HepG2 (cell line): Measurements from ENCODE around the gene TM4SF1. TPM values are rescaled to one million over a fixed set of nuclear protein-coding genes. Genes with fewer than 3 reads are reported as not detected.
A peak's percentile ranks its signal among the peaks of the same experiment; 100 is the strongest.

ENCODE experiments used
- BCL6 ChIP-seq: IDR thresholded peaks from 2 replicates; pipeline ENCODE4 v1.6.1; 2016; ENCODE audit warnings: missing genetic modification reagents, missing compliant biosample characterization
- ETV5 ChIP-seq: IDR thresholded peaks from 2 replicates; pipeline ENCODE4 v1.6.1; 2018; ENCODE audit warnings: missing biosample characterization, missing genetic modification reagents, inconsistent platforms, borderline replicate concordance
- FOXA3 ChIP-seq: IDR thresholded peaks from 2 replicates; pipeline ENCODE4 v1.6.1; 2016; ENCODE audit warnings: missing genetic modification reagents, missing compliant biosample characterization
- FOXK2 ChIP-seq: fragments of 450-650 bp; IDR thresholded peaks from 2 replicates; pipeline ENCODE4 v1.6.1; 2016
- FOXP1 ChIP-seq, 2 experiments: fragments of 450-650 bp in 1 of 2; IDR thresholded peaks; 2 replicates each; pipeline ENCODE4 v1.6.1; 2017 to 2018; ENCODE audit warnings: antibody characterized with exemption in 1 of 2
- HMG20A ChIP-seq: IDR thresholded peaks from 2 replicates; pipeline ENCODE4 v1.6.1; 2016; ENCODE audit warnings: borderline replicate concordance
- ISL2 ChIP-seq: sonication (generic); formaldehyde crosslinking; IDR thresholded peaks from 2 replicates; pipeline ENCODE4 v1.5.0; 2020; ENCODE audit warnings: missing genetic modification reagents
- NBN ChIP-seq: fragments of 450-650 bp; conservative IDR thresholded peaks from 2 replicates; pipeline ENCODE4 v1.6.1; 2017
- NR2C2 ChIP-seq: sonication (generic); formaldehyde crosslinking; IDR thresholded peaks from 2 replicates; pipeline ENCODE4 v1.4.0; 2020; ENCODE audit warnings: missing genetic modification reagents, mild to moderate bottlenecking, moderate library complexity, borderline replicate concordance
- NR2F6 ChIP-seq, 2 experiments: IDR thresholded peaks; 2 replicates each; pipeline ENCODE4 v1.6.1; 2016; ENCODE audit warnings: antibody characterized with exemption in 1 of 2, mild to moderate bottlenecking in 1 of 2
- RXRB ChIP-seq: IDR thresholded peaks from 2 replicates; pipeline ENCODE4 v1.6.1; 2016; ENCODE audit warnings: borderline replicate concordance, missing genetic modification reagents, missing compliant biosample characterization
- SP1 ChIP-seq, 2 experiments: fragments of 450-650 bp in 1 of 2; sonication (generic) in 1 of 2; formaldehyde crosslinking in 1 of 2; IDR thresholded peaks; 2 replicates each; pipeline versions ENCODE4 v1.4.0 to v1.6.1; 2016 to 2020; ENCODE audit warnings: missing genetic modification reagents in 1 of 2
- TCF12 ChIP-seq, 2 experiments: fragments of 450-650 bp in 1 of 2; sonication (generic) in 1 of 2; formaldehyde crosslinking in 1 of 2; IDR thresholded peaks; 2 replicates each; pipeline versions ENCODE4 v1.6.1 to v1.8.0; 2017 to 2022; ENCODE audit warnings: antibody characterized with exemption in 1 of 2, mild to moderate bottlenecking in 1 of 2, missing genetic modification reagents in 1 of 2, moderate library complexity in 1 of 2
- ZNF652 ChIP-seq: IDR thresholded peaks from 2 replicates; pipeline ENCODE4 v1.6.1; 2016; ENCODE audit warnings: low read depth, borderline replicate concordance
- polyA plus RNA-seq, 8 experiments: library from polyadenylated mRNA; depleted of rRNA in 3 of 8; stranded (reverse) in 7 of 8; unstranded in 1 of 8; fragments of >200 nt; fragmentation: Illumina TruSeq in 4 of 8; extraction: Trizol in 4 of 8; gene quantifications; 2 replicates each; pipeline versions ENCODE4 v1.2.1 to v1.2.3, GENCODE V29; 2011 to 2016; ENCODE audit warnings: low read depth in 4 of 8, missing spikeins in 1 of 8, mixed read lengths in 1 of 8; ENCODE audit not compliant: insufficient read depth in 1 of 8
- total RNA-seq, 5 experiments: library from RNA; depleted of rRNA; stranded (reverse); fragments of >200 nt; fragmentation: Illumina TruSeq; extraction: Trizol; gene quantifications; 2 replicates each; pipeline ENCODE4 v1.2.3, GENCODE V29; 2016; ENCODE audit warnings: low read depth in 1 of 5
- TF ChIP-seq, protein P1 (sequence below): sonication (generic); formaldehyde crosslinking; IDR thresholded peaks from 2 replicates; pipeline ENCODE4 v1.4.0; 2020; ENCODE audit warnings: missing genetic modification reagents, mild to moderate bottlenecking, borderline replicate concordance
- TF ChIP-seq, protein P2 (sequence below): sonication (generic); formaldehyde crosslinking; IDR thresholded peaks from 2 replicates; pipeline ENCODE4 v1.4.0; 2020; ENCODE audit warnings: mild to moderate bottlenecking, missing genetic modification reagents, borderline replicate concordance
- TF ChIP-seq, protein P3 (sequence below): sonication (generic); formaldehyde crosslinking; IDR thresholded peaks from 2 replicates; pipeline ENCODE4 v1.5.0; 2020; ENCODE audit warnings: mild to moderate bottlenecking, missing genetic modification reagents, borderline replicate concordance
- TF ChIP-seq, protein P4 (sequence below): sonication (generic); formaldehyde crosslinking; IDR thresholded peaks from 2 replicates; pipeline ENCODE4 v1.8.0; 2022; ENCODE audit warnings: mild to moderate bottlenecking, missing genetic modification reagents

The TM4SF1 gene
- total and polyA plus RNA-seq, 2 of the 13 experiments (the other 11 are each of a cell fraction or from before 2014, with no cell fraction given), result 431 to 1,359 TPM

DNA sequence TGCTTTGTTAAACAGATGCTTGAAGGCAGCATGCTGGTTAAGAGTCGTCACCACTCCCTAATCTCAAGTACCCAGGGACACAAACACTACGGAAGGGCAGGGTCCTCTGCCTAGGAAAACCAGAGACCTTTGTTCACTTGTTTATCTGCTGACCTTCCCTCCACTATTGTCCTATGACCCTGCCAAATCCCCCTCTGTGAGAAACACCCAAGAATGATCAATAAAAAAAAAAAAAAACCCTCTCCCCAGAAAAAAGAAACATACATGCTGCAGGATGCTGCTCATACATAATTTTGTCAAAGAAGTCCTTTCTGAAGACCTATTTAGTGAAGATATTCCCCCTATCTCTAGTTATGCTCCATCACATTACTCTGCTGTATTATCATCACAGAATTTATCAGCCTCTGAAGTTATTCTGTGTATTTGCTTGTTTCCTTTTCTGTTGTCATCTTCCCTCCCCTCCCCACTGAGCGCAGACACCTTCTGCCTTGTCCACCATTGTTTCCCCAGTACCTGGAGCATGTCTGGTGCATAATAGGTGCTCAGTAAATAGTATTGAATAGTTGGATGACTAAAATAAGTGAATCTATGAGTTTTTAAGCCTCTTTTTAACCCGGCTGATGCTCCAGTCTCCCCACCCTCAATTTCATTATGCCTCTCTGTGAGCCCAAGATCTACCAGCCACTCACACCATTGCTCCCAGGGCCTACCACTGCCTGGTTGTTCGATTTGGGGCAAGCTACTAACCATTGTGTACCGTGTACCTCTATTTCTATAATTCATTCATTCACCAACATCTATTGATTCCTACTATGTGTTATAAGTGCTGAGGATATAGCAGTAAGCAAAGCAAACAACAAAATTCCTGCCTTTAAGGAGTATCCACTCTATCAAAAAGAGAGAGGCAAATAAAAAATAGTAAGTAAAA is 4.0 kb upstream of the TM4SF1 start (continued):
- TF ChIP-seq FOXP1 (IDR thresholded peaks at IDR 0.05), result peak; percentile 65
- peak; percentile 77 for TF ChIP-seq FOXP1 (CRISPR knock-in tag; IDR thresholded peaks at IDR 0.05)
- peak; percentile 57; the same call in 1 of the 2 replicates for TF ChIP-seq FOXA3 (CRISPR knock-in tag)
- TF ChIP-seq RXRB, result peak; percentile 54; the same call in 1 of the 2 replicates
- peak; percentile 82 for TF ChIP-seq FOXK2
- peak; percentile 23; the same call in 1 of the 2 replicates for TF ChIP-seq ZNF652 (CRISPR knock-in tag)
- peak; percentile 22; the same call in 1 of the 2 replicates for TF ChIP-seq HMG20A
- TF ChIP-seq, protein P1, sequence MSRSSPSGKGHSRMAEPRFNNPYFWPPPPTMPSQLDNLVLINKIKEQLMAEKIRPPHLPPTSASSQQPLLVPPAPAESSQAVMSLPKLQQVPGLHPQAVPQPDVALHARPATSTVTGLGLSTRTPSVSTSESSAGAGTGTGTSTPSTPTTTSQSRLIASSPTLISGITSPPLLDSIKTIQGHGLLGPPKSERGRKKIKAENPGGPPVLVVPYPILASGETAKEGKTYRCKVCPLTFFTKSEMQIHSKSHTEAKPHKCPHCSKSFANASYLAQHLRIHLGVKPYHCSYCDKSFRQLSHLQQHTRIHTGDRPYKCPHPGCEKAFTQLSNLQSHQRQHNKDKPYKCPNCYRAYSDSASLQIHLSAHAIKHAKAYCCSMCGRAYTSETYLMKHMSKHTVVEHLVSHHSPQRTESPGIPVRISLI (CRISPR knock-in tag), result peak; percentile 94
- peak; percentile 56; the same call in 1 of the 2 replicates for TF ChIP-seq ISL2 (CRISPR knock-in tag)
- TF ChIP-seq SP1 (IDR thresholded peaks at IDR 0.05), result no peak
- TF ChIP-seq SP1 (CRISPR knock-in tag; IDR thresholded peaks at IDR 0.05), result no peak
- TF ChIP-seq NR2C2 (CRISPR knock-in tag), result peak; percentile 50; the same call in 1 of the 2 replicates
- no peak for TF ChIP-seq NBN
- peak; percentile 93 for TF ChIP-seq BCL6 (CRISPR knock-in tag)
- no peak for TF ChIP-seq TCF12 (IDR thresholded peaks at IDR 0.05)
- peak; percentile 53; the same call in 1 of the 2 replicates for TF ChIP-seq TCF12 (CRISPR knock-in tag; IDR thresholded peaks at IDR 0.05)
- peak; percentile 70 for TF ChIP-seq NR2F6 (IDR thresholded peaks at IDR 0.05)
- TF ChIP-seq NR2F6 (CRISPR knock-in tag; IDR thresholded peaks at IDR 0.05), result peak; percentile 59; the same call in 1 of the 2 replicates
- TF ChIP-seq, protein P2, sequence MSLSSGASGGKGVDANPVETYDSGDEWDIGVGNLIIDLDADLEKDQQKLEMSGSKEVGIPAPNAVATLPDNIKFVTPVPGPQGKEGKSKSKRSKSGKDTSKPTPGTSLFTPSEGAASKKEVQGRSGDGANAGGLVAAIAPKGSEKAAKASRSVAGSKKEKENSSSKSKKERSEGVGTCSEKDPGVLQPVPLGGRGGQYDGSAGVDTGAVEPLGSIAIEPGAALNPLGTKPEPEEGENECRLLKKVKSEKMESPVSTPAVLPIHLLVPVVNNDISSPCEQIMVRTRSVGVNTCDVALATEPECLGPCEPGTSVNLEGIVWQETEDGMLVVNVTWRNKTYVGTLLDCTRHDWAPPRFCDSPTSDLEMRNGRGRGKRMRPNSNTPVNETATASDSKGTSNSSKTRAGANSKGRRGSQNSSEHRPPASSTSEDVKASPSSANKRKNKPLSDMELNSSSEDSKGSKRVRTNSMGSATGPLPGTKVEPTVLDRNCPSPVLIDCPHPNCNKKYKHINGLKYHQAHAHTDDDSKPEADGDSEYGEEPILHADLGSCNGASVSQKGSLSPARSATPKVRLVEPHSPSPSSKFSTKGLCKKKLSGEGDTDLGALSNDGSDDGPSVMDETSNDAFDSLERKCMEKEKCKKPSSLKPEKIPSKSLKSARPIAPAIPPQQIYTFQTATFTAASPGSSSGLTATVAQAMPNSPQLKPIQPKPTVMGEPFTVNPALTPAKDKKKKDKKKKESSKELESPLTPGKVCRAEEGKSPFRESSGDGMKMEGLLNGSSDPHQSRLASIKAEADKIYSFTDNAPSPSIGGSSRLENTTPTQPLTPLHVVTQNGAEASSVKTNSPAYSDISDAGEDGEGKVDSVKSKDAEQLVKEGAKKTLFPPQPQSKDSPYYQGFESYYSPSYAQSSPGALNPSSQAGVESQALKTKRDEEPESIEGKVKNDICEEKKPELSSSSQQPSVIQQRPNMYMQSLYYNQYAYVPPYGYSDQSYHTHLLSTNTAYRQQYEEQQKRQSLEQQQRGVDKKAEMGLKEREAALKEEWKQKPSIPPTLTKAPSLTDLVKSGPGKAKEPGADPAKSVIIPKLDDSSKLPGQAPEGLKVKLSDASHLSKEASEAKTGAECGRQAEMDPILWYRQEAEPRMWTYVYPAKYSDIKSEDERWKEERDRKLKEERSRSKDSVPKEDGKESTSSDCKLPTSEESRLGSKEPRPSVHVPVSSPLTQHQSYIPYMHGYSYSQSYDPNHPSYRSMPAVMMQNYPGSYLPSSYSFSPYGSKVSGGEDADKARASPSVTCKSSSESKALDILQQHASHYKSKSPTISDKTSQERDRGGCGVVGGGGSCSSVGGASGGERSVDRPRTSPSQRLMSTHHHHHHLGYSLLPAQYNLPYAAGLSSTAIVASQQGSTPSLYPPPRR (CRISPR knock-in tag), result 0 out of 2 replicates have a peak, but pooled peaks have one; percentile 46
- TF ChIP-seq, protein P3, sequence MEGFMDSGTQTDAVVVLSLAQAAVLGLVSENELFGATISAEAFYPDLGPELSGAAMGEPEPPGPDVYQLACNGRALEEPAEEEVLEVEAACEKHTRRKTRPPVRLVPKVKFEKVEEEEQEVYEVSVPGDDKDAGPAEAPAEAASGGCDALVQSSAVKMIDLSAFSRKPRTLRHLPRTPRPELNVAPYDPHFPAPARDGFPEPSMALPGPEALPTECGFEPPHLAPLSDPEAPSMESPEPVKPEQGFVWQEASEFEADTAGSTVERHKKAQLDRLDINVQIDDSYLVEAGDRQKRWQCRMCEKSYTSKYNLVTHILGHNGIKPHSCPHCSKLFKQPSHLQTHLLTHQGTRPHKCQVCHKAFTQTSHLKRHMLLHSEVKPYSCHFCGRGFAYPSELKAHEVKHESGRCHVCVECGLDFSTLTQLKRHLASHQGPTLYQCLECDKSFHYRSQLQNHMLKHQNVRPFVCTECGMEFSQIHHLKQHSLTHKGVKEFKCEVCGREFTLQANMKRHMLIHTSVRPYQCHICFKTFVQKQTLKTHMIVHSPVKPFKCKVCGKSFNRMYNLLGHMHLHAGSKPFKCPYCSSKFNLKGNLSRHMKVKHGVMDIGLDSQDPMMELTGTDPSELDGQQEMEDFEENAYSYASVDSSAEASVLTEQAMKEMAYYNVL (CRISPR knock-in tag), result peak; percentile 95
- peak; percentile 73; the same call in 1 of the 2 replicates for TF ChIP-seq ETV5 (CRISPR knock-in tag)
- TF ChIP-seq, protein P4, sequence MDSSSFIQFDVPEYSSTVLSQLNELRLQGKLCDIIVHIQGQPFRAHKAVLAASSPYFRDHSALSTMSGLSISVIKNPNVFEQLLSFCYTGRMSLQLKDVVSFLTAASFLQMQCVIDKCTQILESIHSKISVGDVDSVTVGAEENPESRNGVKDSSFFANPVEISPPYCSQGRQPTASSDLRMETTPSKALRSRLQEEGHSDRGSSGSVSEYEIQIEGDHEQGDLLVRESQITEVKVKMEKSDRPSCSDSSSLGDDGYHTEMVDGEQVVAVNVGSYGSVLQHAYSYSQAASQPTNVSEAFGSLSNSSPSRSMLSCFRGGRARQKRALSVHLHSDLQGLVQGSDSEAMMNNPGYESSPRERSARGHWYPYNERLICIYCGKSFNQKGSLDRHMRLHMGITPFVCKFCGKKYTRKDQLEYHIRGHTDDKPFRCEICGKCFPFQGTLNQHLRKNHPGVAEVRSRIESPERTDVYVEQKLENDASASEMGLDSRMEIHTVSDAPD, result peak; percentile 41; the same call in 1 of the 2 replicates
